Cardiac muscle cell (in vitro differentiated cells and primary cell): Measurements from ENCODE around the gene PTGR2. TPM values are rescaled to one million over a fixed set of nuclear protein-coding genes. Genes with fewer than 3 reads are reported as not detected.
"Not testable (repeated sequence)": the region's sequence is repeated elsewhere in the genome, so short reads cannot be mapped to it uniquely, and the experiment has no call there.

Experiments
- DNase-seq, 2 donors: peaks; one replicate each; pipeline versions ENCODE4 v3.0.0 to v3.0.0-alpha.2; 2010 to 2017; ENCODE audit warnings: low read depth in 1 of 2, low spot score in 1 of 2
- H3K27ac ChIP-seq: fragments of 200-600 bp; sonication (generic); 2 replicates; pipeline ENCODE4 v1.5.1; 2016
- H3K27me3 ChIP-seq: fragments of 200-600 bp; sonication (generic); 2 replicates; pipeline ENCODE4 v1.6.0; 2016; ENCODE audit warnings: control low read depth
- H3K36me3 ChIP-seq: fragments of 200-600 bp; sonication (generic); 2 replicates; pipeline ENCODE4 v1.5.1; 2016; ENCODE audit warnings: control low read depth
- H3K4me1 ChIP-seq: fragments of 200-600 bp; sonication (generic); 2 replicates; pipeline ENCODE4 v1.8.1; 2017; ENCODE audit warnings: low read depth, mild to moderate bottlenecking, mixed run types
- H3K4me3 ChIP-seq: fragments of 200-600 bp; sonication (generic); 2 replicates; pipeline ENCODE4 v1.5.1; 2016; ENCODE audit warnings: mild to moderate bottlenecking
- H3K9me3 ChIP-seq: fragments of 200-600 bp; sonication (generic); 2 replicates; pipeline ENCODE4 v1.5.1; 2017; ENCODE audit warnings: low read depth, mild to moderate bottlenecking, control low read depth
- polyA plus RNA-seq: library from polyadenylated mRNA; unstranded; fragments of >200 nt; fragmentation: Nextera tagmentation; extraction: Ambion mirVana; gene quantifications from 2 replicates; pipeline ENCODE4 v1.2.1, GENCODE V29; 2016
- total RNA-seq: library from RNA; depleted of rRNA; stranded (reverse); fragments of >200 nt; gene quantifications from 2 replicates; pipeline ENCODE4 v1.2.3, GENCODE V29; 2016
- TF ChIP-seq, protein P1 (sequence below): IDR thresholded peaks from 2 replicates; pipeline ENCODE4 v1.5.1; 2012; ENCODE audit warnings: low read depth, mild to moderate bottlenecking, low read length

Gene PTGR2
- total and polyA plus RNA-seq, 2 experiments from 2014 or later, result 13.4 to 16.4 TPM

GRCh38 chr14:73887694-73888459 is 36.2 kb downstream of the PTGR2 start:
- Histone ChIP-seq H3K27me3 (no peaks in the 10 kb centered on the region), H3K4me1 (peaks cover 16% of the 10 kb centered on the region), H3K4me3 (peak overlapping the region; percentile 77), H3K9me3 (no peaks in the 10 kb centered on the region), H3K27ac (peak overlapping the region; percentile 92), H3K36me3 (no peaks in the 10 kb centered on the region)
- TF ChIP-seq, protein P1, sequence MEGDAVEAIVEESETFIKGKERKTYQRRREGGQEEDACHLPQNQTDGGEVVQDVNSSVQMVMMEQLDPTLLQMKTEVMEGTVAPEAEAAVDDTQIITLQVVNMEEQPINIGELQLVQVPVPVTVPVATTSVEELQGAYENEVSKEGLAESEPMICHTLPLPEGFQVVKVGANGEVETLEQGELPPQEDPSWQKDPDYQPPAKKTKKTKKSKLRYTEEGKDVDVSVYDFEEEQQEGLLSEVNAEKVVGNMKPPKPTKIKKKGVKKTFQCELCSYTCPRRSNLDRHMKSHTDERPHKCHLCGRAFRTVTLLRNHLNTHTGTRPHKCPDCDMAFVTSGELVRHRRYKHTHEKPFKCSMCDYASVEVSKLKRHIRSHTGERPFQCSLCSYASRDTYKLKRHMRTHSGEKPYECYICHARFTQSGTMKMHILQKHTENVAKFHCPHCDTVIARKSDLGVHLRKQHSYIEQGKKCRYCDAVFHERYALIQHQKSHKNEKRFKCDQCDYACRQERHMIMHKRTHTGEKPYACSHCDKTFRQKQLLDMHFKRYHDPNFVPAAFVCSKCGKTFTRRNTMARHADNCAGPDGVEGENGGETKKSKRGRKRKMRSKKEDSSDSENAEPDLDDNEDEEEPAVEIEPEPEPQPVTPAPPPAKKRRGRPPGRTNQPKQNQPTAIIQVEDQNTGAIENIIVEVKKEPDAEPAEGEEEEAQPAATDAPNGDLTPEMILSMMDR, result no peak
- no peak for DNase-seq

- peak overlapping the region; percentile 77 for H3K4me3 ChIP-seq
- H3K4me1 ChIP-seq, result peaks cover 16% of the 10 kb centered on the region
- TF ChIP-seq, protein P1, result no peak
- H3K36me3 ChIP-seq, result no peaks in the 10 kb centered on the region
- no peaks in the 10 kb centered on the region for H3K9me3 ChIP-seq
- DNase-seq, result peak in 1 of 2 donors; percentile 16
- H3K27ac ChIP-seq, result no peak overlapping the region
- no peaks in the 10 kb centered on the region for H3K27me3 ChIP-seq
Measured at GRCh38 chr14:73888460-73888725, 36.8 kb downstream of the PTGR2 start.

GRCh38 chr14:73888971-73889370 is 37.3 kb downstream of the PTGR2 start:
- H3K9me3 ChIP-seq, result no peaks in the 10 kb centered on the region
- peak in 1 of 2 donors; percentile 12 for DNase-seq
- TF ChIP-seq, protein P1, result no peak
- H3K4me1 ChIP-seq, result peaks cover 16% of the 10 kb centered on the region
- H3K4me3 ChIP-seq, result no peak overlapping the region
- no peak overlapping the region for H3K27ac ChIP-seq
- H3K36me3 ChIP-seq, result peaks cover 5% of the 10 kb centered on the region
- no peaks in the 10 kb centered on the region for H3K27me3 ChIP-seq

GRCh38 chr14:73889376-73889775 is 37.7 kb downstream of the PTGR2 start:
- Histone ChIP-seq H3K4me1 (peaks cover 16% of the 10 kb centered on the region), H3K4me3 (no peak overlapping the region), H3K9me3 (no peaks in the 10 kb centered on the region), H3K27me3 (no peaks in the 10 kb centered on the region), H3K27ac (no peak overlapping the region), H3K36me3 (peaks cover 6% of the 10 kb centered on the region)
- TF ChIP-seq, protein P1, result no peak
- DNase-seq, result no peak

GRCh38 chr14:73894180-73894687 is 42.6 kb downstream of the PTGR2 start:
- not testable (repeated sequence) for H3K27me3 ChIP-seq, H3K4me3 ChIP-seq, DNase-seq, H3K27ac ChIP-seq, H3K9me3 ChIP-seq, H3K4me1 ChIP-seq
- peaks cover 44% of the 10 kb centered on the region for H3K36me3 ChIP-seq

DNA sequence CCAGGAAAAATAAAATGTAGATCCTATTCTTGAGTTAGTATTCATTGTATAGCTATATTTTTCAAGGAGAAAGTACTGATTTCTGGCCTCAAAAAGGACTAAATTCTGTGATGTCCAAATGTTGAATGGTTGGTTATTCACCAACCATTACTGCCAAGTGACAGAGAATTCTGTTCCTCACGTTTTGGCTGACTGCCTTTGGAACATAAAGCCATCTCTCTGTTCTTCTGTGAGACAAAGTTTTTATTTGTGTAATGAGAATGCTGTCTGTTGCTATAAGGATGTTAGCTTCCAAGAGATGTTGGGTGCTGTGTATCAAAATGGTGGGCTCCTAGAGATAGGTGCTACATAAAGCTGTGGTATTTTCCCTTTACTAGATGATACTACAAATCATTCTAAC is 44.3 kb downstream of the PTGR2 start:
- no peaks in the 10 kb centered on the region for H3K4me1 ChIP-seq
- H3K36me3 ChIP-seq, result peaks cover 50% of the 10 kb centered on the region
- no peak for DNase-seq
- no peaks in the 10 kb centered on the region for H3K9me3 ChIP-seq
- H3K27ac ChIP-seq, result no peak overlapping the region
- no peaks in the 10 kb centered on the region for H3K27me3 ChIP-seq
- TF ChIP-seq, protein P1, result no peak
- H3K4me3 ChIP-seq, result no peak overlapping the region
